ENCODE measurements around the gene TEX52. TPM values are rescaled to one million over a fixed set of nuclear protein-coding genes. Genes with fewer than 3 reads are reported as not detected.

TEX52 gene
- total RNA-seq, 1 experiment from 2014 or later = not detected

DNA sequence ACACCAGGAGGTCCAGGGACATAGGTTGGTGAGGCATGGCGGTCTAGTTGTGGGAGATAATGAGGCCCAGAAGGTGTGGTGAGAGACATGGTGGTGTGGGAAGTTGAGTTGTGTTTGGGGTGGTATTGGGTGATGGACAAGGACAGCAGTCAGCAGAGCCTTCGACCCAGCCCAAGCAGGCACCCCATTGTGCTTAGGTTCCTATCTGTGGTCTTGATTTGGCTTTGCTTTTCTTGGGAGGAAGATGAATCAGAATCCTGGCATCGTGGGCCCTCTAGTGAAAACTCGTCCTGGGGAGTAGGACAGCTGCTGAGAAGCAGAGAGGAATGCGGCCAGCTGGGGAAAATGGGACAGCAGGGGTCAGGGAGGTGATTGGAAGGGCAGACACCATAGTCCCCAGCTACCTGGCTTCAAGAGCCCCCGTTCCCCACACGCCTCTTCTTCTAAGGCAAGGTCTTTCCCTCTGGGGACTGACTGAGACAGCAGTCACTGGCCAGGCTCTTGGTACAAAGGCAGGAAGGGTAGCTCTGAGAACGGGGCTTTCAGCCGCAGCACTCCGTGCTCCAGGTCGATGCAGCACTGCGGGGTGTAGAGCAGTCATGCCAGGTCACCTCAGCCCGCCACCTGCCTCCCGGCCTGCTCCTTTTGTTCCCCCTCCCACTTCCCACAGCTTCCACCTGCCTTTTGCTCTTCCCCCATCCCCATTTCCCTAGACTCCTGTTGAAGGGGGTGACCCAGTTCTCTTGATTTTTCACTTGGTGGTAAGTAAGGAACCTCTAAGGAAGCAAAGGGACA lies 29.9 kb downstream of the TEX52 start:
- no peaks in the 10 kb centered on the region; the same call in 1 of the 2 replicates for H4K20me1 ChIP-seq (ENCODE audit: insufficient read depth)
- no peak overlapping the region for H3K4me3 ChIP-seq
- H3K9me2 ChIP-seq (ENCODE audit: insufficient read depth) = no peaks in the 10 kb centered on the region
- TF ChIP-seq, protein P1, sequence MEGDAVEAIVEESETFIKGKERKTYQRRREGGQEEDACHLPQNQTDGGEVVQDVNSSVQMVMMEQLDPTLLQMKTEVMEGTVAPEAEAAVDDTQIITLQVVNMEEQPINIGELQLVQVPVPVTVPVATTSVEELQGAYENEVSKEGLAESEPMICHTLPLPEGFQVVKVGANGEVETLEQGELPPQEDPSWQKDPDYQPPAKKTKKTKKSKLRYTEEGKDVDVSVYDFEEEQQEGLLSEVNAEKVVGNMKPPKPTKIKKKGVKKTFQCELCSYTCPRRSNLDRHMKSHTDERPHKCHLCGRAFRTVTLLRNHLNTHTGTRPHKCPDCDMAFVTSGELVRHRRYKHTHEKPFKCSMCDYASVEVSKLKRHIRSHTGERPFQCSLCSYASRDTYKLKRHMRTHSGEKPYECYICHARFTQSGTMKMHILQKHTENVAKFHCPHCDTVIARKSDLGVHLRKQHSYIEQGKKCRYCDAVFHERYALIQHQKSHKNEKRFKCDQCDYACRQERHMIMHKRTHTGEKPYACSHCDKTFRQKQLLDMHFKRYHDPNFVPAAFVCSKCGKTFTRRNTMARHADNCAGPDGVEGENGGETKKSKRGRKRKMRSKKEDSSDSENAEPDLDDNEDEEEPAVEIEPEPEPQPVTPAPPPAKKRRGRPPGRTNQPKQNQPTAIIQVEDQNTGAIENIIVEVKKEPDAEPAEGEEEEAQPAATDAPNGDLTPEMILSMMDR (conservative IDR thresholded peaks at IDR 0.05) = no peak
- no peak for TF ChIP-seq EZH2 (IDR thresholded peaks at IDR 0.05; ENCODE audit: low read depth)
- POLR2A ChIA-PET (ENCODE audit: unreplicated experiment) = no interaction called here
- no peaks in the 10 kb centered on the region for H3K79me2 ChIP-seq (ENCODE audit: low read depth)
- no peaks in the 10 kb centered on the region for H3K36me3 ChIP-seq (ENCODE audit: low read depth)
- no peaks in the 10 kb centered on the region for H3F3A ChIP-seq (ENCODE audit: insufficient read depth, low read depth)
- no peak overlapping the region for H2AFZ ChIP-seq
- H3K4me1 ChIP-seq (replicated peaks; ENCODE audit: insufficient read depth) = no peaks in the 10 kb centered on the region
- H3K27me3 ChIP-seq (ENCODE audit: insufficient read depth, low read depth) = no peaks in the 10 kb centered on the region
- H3K9me3 ChIP-seq (ENCODE audit: insufficient read depth, low read depth) = no peaks in the 10 kb centered on the region
- DNase-seq = no peak
- CTCF ChIA-PET = interaction anchor here (0.5 kb wide), 1 partner anchor 184 kb away, joined by 3 read pairs; no protein-coding TSS in a partner anchor
- H3K27ac ChIP-seq = no peak overlapping the region
- intact Hi-C loops (cut with micrococcal nuclease; ENCODE audit: unreplicated experiment) = no loop called here
- H3K4me2 ChIP-seq = no peak overlapping the region
- no TSS peak for BruUV-seq (replicated peaks)

DNA sequence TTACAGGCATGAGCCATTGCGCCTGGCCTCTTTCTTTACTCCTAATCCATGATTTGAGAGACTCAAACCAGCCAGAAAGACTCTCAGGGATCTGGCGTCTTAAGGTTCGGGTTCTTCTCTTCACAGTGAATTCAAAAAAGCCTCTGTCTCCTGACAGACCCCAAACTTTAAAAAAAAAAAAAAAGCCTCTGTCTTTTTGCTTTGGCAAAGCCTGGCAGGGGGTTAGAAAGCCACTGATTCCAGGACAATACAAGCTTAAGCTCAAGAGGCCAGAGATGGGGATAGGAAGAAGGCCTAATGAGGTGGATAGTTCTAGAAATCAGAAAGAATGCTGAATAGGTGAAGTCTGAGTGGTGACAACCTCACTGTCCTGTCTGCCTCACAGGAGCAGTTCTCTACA lies 30.8 kb downstream of the TEX52 start:
- Histone ChIP-seq H3K36me3 (ENCODE audit: low read depth) (no peaks in the 10 kb centered on the region), H3F3A (ENCODE audit: insufficient read depth, low read depth) (no peaks in the 10 kb centered on the region), H3K9me2 (ENCODE audit: insufficient read depth) (no peaks in the 10 kb centered on the region), H4K20me1 (ENCODE audit: insufficient read depth) (no peaks in the 10 kb centered on the region; the same call in 1 of the 2 replicates), H3K79me2 (ENCODE audit: low read depth) (no peaks in the 10 kb centered on the region), H3K27me3 (ENCODE audit: insufficient read depth, low read depth) (no peaks in the 10 kb centered on the region), H3K4me2 (no peak overlapping the region), H2AFZ (no peak overlapping the region), H3K9me3 (ENCODE audit: insufficient read depth, low read depth) (no peaks in the 10 kb centered on the region), H3K4me3 (no peak overlapping the region), H3K27ac (no peak overlapping the region), H3K4me1 (replicated peaks; ENCODE audit: insufficient read depth) (no peaks in the 10 kb centered on the region)
- no peak for DNase-seq
- CTCF ChIA-PET = interaction anchor here (0.5 kb wide), 1 partner anchor 185 kb away, joined by 3 read pairs; no protein-coding TSS in a partner anchor
- no TSS peak for BruUV-seq (replicated peaks)
- POLR2A ChIA-PET (ENCODE audit: unreplicated experiment) = no interaction called here
- TF ChIP-seq EZH2 (IDR thresholded peaks at IDR 0.05; ENCODE audit: low read depth) = no peak
- TF ChIP-seq, protein P1 (conservative IDR thresholded peaks at IDR 0.05) = no peak
- intact Hi-C loops (cut with micrococcal nuclease; ENCODE audit: unreplicated experiment) = no loop called here

DNA sequence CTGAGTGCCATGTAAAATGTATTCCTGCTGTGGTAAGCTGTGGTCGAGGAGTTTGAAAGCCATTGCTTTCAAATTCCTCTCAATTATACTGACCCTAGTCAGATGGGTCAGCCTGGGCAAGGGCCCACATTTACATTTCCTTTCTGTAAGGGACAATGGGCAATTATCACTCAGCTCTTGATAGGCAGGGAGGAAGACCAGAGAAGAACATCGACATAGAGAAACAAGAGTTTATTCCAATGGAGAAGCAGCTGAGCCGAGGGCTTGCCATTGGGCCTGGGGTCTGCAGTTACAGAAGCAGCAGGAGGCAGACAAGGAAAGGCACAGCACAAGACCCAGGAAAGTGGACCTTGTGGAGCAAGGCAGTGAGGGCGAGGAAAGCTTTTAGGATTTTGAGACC lies 31.7 kb downstream of the TEX52 start:
- ChIA-PET CTCF (no interaction called here), POLR2A (ENCODE audit: unreplicated experiment) (no interaction called here)
- Histone ChIP-seq H3K9me3 (ENCODE audit: insufficient read depth, low read depth) (no peaks in the 10 kb centered on the region), H3K4me2 (no peak overlapping the region), H3K36me3 (ENCODE audit: low read depth) (no peaks in the 10 kb centered on the region), H3F3A (ENCODE audit: insufficient read depth, low read depth) (no peaks in the 10 kb centered on the region), H3K4me3 (no peak overlapping the region), H3K79me2 (ENCODE audit: low read depth) (no peaks in the 10 kb centered on the region), H4K20me1 (ENCODE audit: insufficient read depth) (no peaks in the 10 kb centered on the region; the same call in 1 of the 2 replicates), H3K27me3 (ENCODE audit: insufficient read depth, low read depth) (no peaks in the 10 kb centered on the region), H3K4me1 (replicated peaks; ENCODE audit: insufficient read depth) (no peaks in the 10 kb centered on the region), H2AFZ (no peak overlapping the region), H3K9me2 (ENCODE audit: insufficient read depth) (no peaks in the 10 kb centered on the region), H3K27ac (no peak overlapping the region)
- no peak for DNase-seq
- TF ChIP-seq, protein P1 (conservative IDR thresholded peaks at IDR 0.05) = no peak
- no peak for TF ChIP-seq EZH2 (IDR thresholded peaks at IDR 0.05; ENCODE audit: low read depth)
- no TSS peak for BruUV-seq (replicated peaks)
- intact Hi-C loops (cut with micrococcal nuclease; ENCODE audit: unreplicated experiment) = no loop called here
